ENCODE results near the gene PSMG3.

GRCh38 chr7:1604383-1604782 lies 34.6 kb upstream of the PSMG3 start:
- TF ChIP-seq EZH2 (IDR thresholded peaks at IDR 0.05; ENCODE audit: borderline replicate concordance, low read length) (no peak), CTCF (IDR thresholded peaks at IDR 0.05; ENCODE audit: low read length) (no peak)

All from OCI-LY1 (cell line).